HepG2 (cell line): Measurements from ENCODE around the gene ARMC3. TPM values are rescaled to one million over a fixed set of nuclear protein-coding genes. Genes with fewer than 3 reads are reported as not detected.

Experiments
- ATAC-seq: fragments of 200-7000 bp; cut with Tn5 transposase; 3 replicates; pipeline ENCODE4 v1.9.1; 2020; ENCODE audit warnings: mild to moderate bottlenecking, moderate library complexity
- BruUV-seq: library from RNA; stranded (reverse); fragments of 400-500 nt; replicated peaks from 2 replicates; lab custom pipeline; 2021; lab: Mats Ljungman, UMichigan
- CTCF ChIA-PET: fragments of 300-600 bp; formaldehyde crosslinking; extraction: SDS; loops from one replicate; lab custom pipeline; 2021; ENCODE audit warnings: low total read pairs, inconsistent platforms, low intra/inter-chr PET ratio; lab: Yijun Ruan, JAX
- POLR2A ChIA-PET: fragments of 350-600 bp; sonication (Branson Sonifier 250); formaldehyde crosslinking; loops from one replicate; lab custom pipeline; 2020; ENCODE audit warnings: antibody characterized with exemption, inconsistent platforms; lab: Yijun Ruan, JAX
- DNase-seq: peaks from one replicate; pipeline ENCODE4 v3.0.0-alpha.2; 2015; ENCODE audit warnings: low spot score
- FAIRE-seq: peaks from 3 replicates; lab custom pipeline; 2011; peaks lifted over from hg19 to GRCh38; lab: Jason Lieb, UNC
- H2AFZ ChIP-seq: one replicate; pipeline ENCODE4 v1.6.1; 2011; ENCODE audit warnings: low read length, inconsistent platforms
- H3K27ac ChIP-seq: fragments of 300-600 bp; 3 replicates; pipeline ENCODE4 v1.8.0; 2011; ENCODE audit warnings: mixed run types, mild to moderate bottlenecking, mixed read lengths, low read length, inconsistent platforms; ENCODE audit not compliant: insufficient read depth; ENCODE audit errors: extremely low read length
- H3K27me3 ChIP-seq, 2 experiments: fragments of 200-600 bp in 1 of 2; 2 replicates in 1 of 2; 3 replicates in 1 of 2; pipeline versions ENCODE4 v1.6.0 to v1.8.0; 2011; ENCODE audit warnings: low read length in 2 of 2, mild to moderate bottlenecking in 2 of 2, moderate library complexity in 2 of 2, inconsistent platforms in 1 of 2; ENCODE audit not compliant: insufficient read depth in 2 of 2, control insufficient read depth in 1 of 2
- H3K36me3 ChIP-seq, 2 experiments: fragments of 200-600 bp in 1 of 2; replicated peaks in 1 of 2; 2 replicates in 1 of 2; 3 replicates in 1 of 2; pipeline versions ENCODE4 v1.5.1 to v1.8.0; 2011; ENCODE audit warnings: low read length in 2 of 2, inconsistent platforms in 1 of 2; ENCODE audit not compliant: insufficient read depth in 2 of 2, control insufficient read depth in 1 of 2
- H3K4me1 ChIP-seq: 2 replicates; pipeline ENCODE4 v1.5.1; 2012; ENCODE audit warnings: low read length, inconsistent platforms; ENCODE audit not compliant: insufficient read depth
- H3K4me2 ChIP-seq: 2 replicates; pipeline ENCODE4 v1.6.0; 2011; ENCODE audit warnings: low read depth, low read length, inconsistent platforms
- H3K4me3 ChIP-seq, 3 experiments: fragments of 200-600 bp in 1 of 3; sonication (generic), shearing (Covaris generic) in 1 of 3; replicated peaks in 1 of 3; 2 replicates each; pipeline ENCODE4 v1.5.1; 2011 to 2016; ENCODE audit warnings: low read length in 3 of 3, inconsistent platforms in 2 of 3, low read depth in 2 of 3, mild to moderate bottlenecking in 2 of 3, control low read depth in 1 of 3, mixed read lengths in 1 of 3; ENCODE audit not compliant: insufficient read depth in 1 of 3
- H3K79me2 ChIP-seq: one replicate; pipeline ENCODE4 v1.6.1; 2011; ENCODE audit warnings: low read length, inconsistent platforms; ENCODE audit not compliant: insufficient read depth
- H3K9ac ChIP-seq: 2 replicates; pipeline ENCODE4 v1.6.0; 2011; ENCODE audit warnings: mild to moderate bottlenecking, low read depth, low read length, inconsistent platforms; ENCODE audit not compliant: insufficient read depth
- H3K9me3 ChIP-seq: 2 replicates; pipeline ENCODE4 v1.5.1; 2012; ENCODE audit warnings: mild to moderate bottlenecking, low read length
- H4K20me1 ChIP-seq: 2 replicates; pipeline ENCODE4 v1.6.0; 2011; ENCODE audit warnings: inconsistent platforms, mild to moderate bottlenecking, low read length, moderate library complexity; ENCODE audit not compliant: insufficient read depth
- ATF4 ChIP-seq, 2 experiments: fragments of 450-650 bp in 1 of 2; sonication (generic) in 1 of 2; formaldehyde crosslinking; IDR thresholded peaks; 2 replicates each; pipeline versions ENCODE4 v1.5.0 to v1.8.0; 2020 to 2022; ENCODE audit warnings: mild to moderate bottlenecking in 1 of 2, missing genetic modification reagents in 1 of 2
- BRCA1 ChIP-seq: sonication (generic); formaldehyde crosslinking; IDR thresholded peaks from 2 replicates; pipeline ENCODE4 v1.4.0; 2020; ENCODE audit warnings: missing genetic modification reagents
- FOXP1 ChIP-seq, 2 experiments: fragments of 450-650 bp in 1 of 2; IDR thresholded peaks; 2 replicates each; pipeline ENCODE4 v1.6.1; 2017 to 2018; ENCODE audit warnings: antibody characterized with exemption in 1 of 2
- GFI1 ChIP-seq: sonication (generic); formaldehyde crosslinking; IDR thresholded peaks from 2 replicates; pipeline ENCODE4 v1.5.0; 2020; ENCODE audit warnings: missing genetic modification reagents, mild to moderate bottlenecking, borderline replicate concordance
- KLF12 ChIP-seq: sonication (generic); formaldehyde crosslinking; IDR thresholded peaks from 2 replicates; pipeline ENCODE4 v1.4.0; 2020; ENCODE audit warnings: missing genetic modification reagents, borderline replicate concordance
- KLF16 ChIP-seq, 2 experiments: sonication (generic) in 1 of 2; formaldehyde crosslinking in 1 of 2; IDR thresholded peaks; 2 replicates each; pipeline versions ENCODE4 v1.6.1 to v1.8.0; 2016 to 2023; ENCODE audit warnings: missing genetic modification reagents in 2 of 2, missing compliant biosample characterization in 1 of 2
- TRIM22 ChIP-seq: fragments of 450-650 bp; IDR thresholded peaks from 2 replicates; pipeline ENCODE4 v1.6.1; 2017
- ZFP36L2 ChIP-seq: sonication (generic); formaldehyde crosslinking; IDR thresholded peaks from 2 replicates; pipeline ENCODE4 v1.4.0; 2020; ENCODE audit warnings: missing genetic modification reagents
- ZNF383 ChIP-seq: sonication (generic); formaldehyde crosslinking; IDR thresholded peaks from 2 replicates; pipeline ENCODE4 v1.4.0; 2020; ENCODE audit warnings: missing genetic modification reagents, mild to moderate bottlenecking, borderline replicate concordance
- ZNF446 ChIP-seq: sonication (generic); formaldehyde crosslinking; IDR thresholded peaks from 2 replicates; pipeline ENCODE4 v1.5.0; 2020; ENCODE audit warnings: mild to moderate bottlenecking, missing genetic modification reagents
- ZSCAN20 ChIP-seq: sonication (generic); formaldehyde crosslinking; IDR thresholded peaks from 2 replicates; pipeline ENCODE4 v1.4.0; 2020; ENCODE audit warnings: missing genetic modification reagents, mild to moderate bottlenecking, borderline replicate concordance
- WGBS: methylation state at CpG from one replicate; pipeline ENCODE4 v1.1.6; 2017; ENCODE audit warnings: low lambda C conversion rate; 5-methylcytosine and 5-hydroxymethylcytosine counted together
- in situ Hi-C: cut with HindIII; loops from 2 replicates; pipeline ENCODE4 v1.10.0; 2017; ENCODE audit warnings: low pct_unique_long_range_greater_than_20kb; ENCODE audit not compliant: extremely low pct_ligation_motif_present
- intact Hi-C: fragments of 100-400 bp; cut with micrococcal nuclease; formaldehyde crosslinking; loops from one replicate; pipeline ENCODE4 v1.10.0; 2022; ENCODE audit not compliant: unreplicated experiment
- polyA plus RNA-seq, 8 experiments: library from polyadenylated mRNA; depleted of rRNA in 3 of 8; stranded (reverse) in 7 of 8; unstranded in 1 of 8; fragments of >200 nt; fragmentation: Illumina TruSeq in 4 of 8; extraction: Trizol in 4 of 8; gene quantifications; 2 replicates each; pipeline versions ENCODE4 v1.2.1 to v1.2.3, GENCODE V29; 2011 to 2016; ENCODE audit warnings: low read depth in 4 of 8, missing spikeins in 1 of 8, mixed read lengths in 1 of 8; ENCODE audit not compliant: insufficient read depth in 1 of 8
- total RNA-seq, 5 experiments: library from RNA; depleted of rRNA; stranded (reverse); fragments of >200 nt; fragmentation: Illumina TruSeq; extraction: Trizol; gene quantifications; 2 replicates each; pipeline ENCODE4 v1.2.3, GENCODE V29; 2016; ENCODE audit warnings: low read depth in 1 of 5
- TF ChIP-seq, protein P1 (sequence below): sonication (generic); formaldehyde crosslinking; IDR thresholded peaks from 2 replicates; pipeline ENCODE4 v1.4.0; 2020; ENCODE audit warnings: low read depth, missing genetic modification reagents
- TF ChIP-seq, protein P2 (sequence below): sonication (generic); formaldehyde crosslinking; IDR thresholded peaks from 2 replicates; pipeline ENCODE4 v1.8.0; 2022; ENCODE audit warnings: missing genetic modification reagents, mild to moderate bottlenecking, inconsistent platforms, borderline replicate concordance

Gene ARMC3
- total and polyA plus RNA-seq, 2 of the 13 experiments (the other 11 are each of a cell fraction or from before 2014, with no cell fraction given) = not detected

GRCh38 chr10:23015021-23015707, 87.3 kb downstream of the ARMC3 start:
- DNase-seq (no peak), ATAC-seq (no peak), FAIRE-seq (no peak)
- TF ChIP-seq, protein P1, sequence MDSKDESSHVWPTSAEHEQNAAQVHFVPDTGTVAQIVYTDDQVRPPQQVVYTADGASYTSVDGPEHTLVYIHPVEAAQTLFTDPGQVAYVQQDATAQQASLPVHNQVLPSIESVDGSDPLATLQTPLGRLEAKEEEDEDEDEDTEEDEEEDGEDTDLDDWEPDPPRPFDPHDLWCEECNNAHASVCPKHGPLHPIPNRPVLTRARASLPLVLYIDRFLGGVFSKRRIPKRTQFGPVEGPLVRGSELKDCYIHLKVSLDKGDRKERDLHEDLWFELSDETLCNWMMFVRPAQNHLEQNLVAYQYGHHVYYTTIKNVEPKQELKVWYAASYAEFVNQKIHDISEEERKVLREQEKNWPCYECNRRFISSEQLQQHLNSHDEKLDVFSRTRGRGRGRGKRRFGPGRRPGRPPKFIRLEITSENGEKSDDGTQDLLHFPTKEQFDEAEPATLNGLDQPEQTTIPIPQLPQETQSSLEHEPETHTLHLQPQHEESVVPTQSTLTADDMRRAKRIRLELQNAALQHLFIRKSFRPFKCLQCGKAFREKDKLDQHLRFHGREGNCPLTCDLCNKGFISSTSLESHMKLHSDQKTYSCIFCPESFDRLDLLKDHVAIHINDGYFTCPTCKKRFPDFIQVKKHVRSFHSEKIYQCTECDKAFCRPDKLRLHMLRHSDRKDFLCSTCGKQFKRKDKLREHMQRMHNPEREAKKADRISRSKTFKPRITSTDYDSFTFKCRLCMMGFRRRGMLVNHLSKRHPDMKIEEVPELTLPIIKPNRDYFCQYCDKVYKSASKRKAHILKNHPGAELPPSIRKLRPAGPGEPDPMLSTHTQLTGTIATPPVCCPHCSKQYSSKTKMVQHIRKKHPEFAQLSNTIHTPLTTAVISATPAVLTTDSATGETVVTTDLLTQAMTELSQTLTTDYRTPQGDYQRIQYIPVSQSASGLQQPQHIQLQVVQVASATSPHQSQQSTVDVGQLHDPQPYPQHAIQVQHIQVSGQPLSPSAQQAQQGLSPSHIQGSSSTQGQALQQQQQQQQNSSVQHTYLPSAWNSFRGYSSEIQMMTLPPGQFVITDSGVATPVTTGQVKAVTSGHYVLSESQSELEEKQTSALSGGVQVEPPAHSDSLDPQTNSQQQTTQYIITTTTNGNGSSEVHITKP (CRISPR knock-in tag) = no peak
- TF ChIP-seq, protein P2, sequence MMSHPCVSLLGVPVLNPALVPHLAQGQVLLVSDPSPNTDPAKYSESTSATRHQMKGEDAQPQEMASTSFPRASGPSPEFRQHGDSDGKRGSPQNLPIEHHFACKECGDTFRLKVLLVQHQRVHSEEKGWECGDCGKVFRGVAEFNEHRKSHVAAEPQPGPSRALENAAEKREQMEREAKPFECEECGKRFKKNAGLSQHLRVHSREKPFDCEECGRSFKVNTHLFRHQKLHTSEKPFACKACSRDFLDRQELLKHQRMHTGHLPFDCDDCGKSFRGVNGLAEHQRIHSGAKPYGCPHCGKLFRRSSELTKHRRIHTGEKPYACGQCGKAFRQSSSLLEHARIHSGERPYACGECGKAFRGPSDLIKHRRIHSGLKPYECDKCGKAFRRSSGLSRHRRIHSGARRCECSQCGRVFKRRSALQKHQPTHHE (CRISPR knock-in tag) = no peak
- TF ChIP-seq BRCA1 = no peak
- TF ChIP-seq GFI1 (CRISPR knock-in tag) = no peak
- TF ChIP-seq ZNF446 (CRISPR knock-in tag) = no peak
- TF ChIP-seq KLF12 (CRISPR knock-in tag) = no peak
- no peak for TF ChIP-seq TRIM22
- TF ChIP-seq ZFP36L2 = no peak
- no peak for TF ChIP-seq ZNF383 (CRISPR knock-in tag)
- TF ChIP-seq FOXP1 (IDR thresholded peaks at IDR 0.05) = no peak
- TF ChIP-seq FOXP1 (CRISPR knock-in tag; IDR thresholded peaks at IDR 0.05) = no peak
- no peak for TF ChIP-seq KLF16 (CRISPR knock-in tag; IDR thresholded peaks at IDR 0.05)
- TF ChIP-seq ATF4 (CRISPR knock-in tag; IDR thresholded peaks at IDR 0.05) = no peak
- no peak for TF ChIP-seq ZSCAN20 (CRISPR knock-in tag)
- Histone ChIP-seq H4K20me1 (no peaks in the 10 kb centered on the region), H3K27me3 (no peaks in the 10 kb centered on the region; a peak in 1 of 5 replicates), H3K4me1 (no peaks in the 10 kb centered on the region), H3K36me3 (no peaks in the 10 kb centered on the region), H3K4me2 (no peak overlapping the region), H3K79me2 (no peaks in the 10 kb centered on the region), H2AFZ (no peak overlapping the region), H3K9me3 (no peaks in the 10 kb centered on the region), H3K9ac (no peak overlapping the region), H3K27ac (no peak overlapping the region), H3K4me3 (no peak overlapping the region)
- intact Hi-C loops (no loop called here), in situ Hi-C loops (no loop called here)
- no TSS peak for BruUV-seq
- ChIA-PET CTCF (no interaction called here), POLR2A (no interaction called here)
- 12% methylated on average over 7 of the region's 7 CpGs for WGBS
